Lower leg skin (tissue), 3 donors: ENCODE results near the gene PRDM11.

Experiments used
- POLR2A ChIP-seq, 2 donors: fragments of 450-650 bp; IDR thresholded peaks; one replicate each; pipeline ENCODE4 v1.6.1; 2016 to 2017; ENCODE audit warnings: antibody characterized with exemption in 2 of 2, mild to moderate bottlenecking in 1 of 2, moderate library complexity in 1 of 2
- TF ChIP-seq, protein P1 (sequence below), 3 donors: fragments of 450-650 bp; IDR thresholded peaks; one replicate each; pipeline ENCODE4 v1.5.1; 2016; ENCODE audit warnings: antibody characterized with exemption in 3 of 3, mild to moderate bottlenecking in 3 of 3, moderate library complexity in 2 of 3

DNA sequence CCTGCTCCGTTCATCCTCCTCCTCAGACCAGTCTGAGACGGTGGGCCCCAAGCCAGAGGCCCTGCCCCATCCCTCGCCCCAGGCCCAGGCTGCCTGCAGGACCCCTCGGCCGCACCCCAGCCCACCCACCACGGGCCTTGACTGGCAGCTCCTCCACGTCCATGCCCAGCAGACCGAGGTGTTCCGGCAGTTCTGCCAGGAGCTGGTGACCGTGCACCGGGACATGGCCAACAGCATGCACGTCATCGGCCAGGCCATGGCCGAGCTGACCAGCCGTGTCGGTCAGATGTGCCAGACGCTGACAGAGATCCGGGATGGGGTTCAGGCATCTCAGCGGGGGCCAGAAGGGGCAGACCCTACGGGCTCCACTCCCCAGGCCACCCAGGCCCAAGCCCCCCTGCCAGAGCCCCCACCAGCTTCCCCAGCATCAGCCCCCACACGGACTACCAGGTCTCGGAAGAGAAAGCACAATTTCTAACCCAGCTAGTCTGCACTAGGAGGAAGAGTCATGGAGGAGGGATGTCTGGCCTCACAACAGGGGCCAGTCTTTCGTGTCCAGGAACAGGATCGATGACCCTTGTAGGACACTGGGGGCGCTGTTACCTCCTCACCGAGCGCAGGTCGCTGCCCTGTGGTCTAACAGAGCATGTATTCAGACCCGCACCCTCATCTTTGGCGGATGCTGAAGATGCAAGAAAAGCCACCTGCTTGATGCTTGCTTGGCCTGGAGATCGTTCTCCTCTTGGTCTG lies 66.3 kb downstream of the PRDM11 start:
- TF ChIP-seq, protein P1, sequence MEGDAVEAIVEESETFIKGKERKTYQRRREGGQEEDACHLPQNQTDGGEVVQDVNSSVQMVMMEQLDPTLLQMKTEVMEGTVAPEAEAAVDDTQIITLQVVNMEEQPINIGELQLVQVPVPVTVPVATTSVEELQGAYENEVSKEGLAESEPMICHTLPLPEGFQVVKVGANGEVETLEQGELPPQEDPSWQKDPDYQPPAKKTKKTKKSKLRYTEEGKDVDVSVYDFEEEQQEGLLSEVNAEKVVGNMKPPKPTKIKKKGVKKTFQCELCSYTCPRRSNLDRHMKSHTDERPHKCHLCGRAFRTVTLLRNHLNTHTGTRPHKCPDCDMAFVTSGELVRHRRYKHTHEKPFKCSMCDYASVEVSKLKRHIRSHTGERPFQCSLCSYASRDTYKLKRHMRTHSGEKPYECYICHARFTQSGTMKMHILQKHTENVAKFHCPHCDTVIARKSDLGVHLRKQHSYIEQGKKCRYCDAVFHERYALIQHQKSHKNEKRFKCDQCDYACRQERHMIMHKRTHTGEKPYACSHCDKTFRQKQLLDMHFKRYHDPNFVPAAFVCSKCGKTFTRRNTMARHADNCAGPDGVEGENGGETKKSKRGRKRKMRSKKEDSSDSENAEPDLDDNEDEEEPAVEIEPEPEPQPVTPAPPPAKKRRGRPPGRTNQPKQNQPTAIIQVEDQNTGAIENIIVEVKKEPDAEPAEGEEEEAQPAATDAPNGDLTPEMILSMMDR (IDR thresholded peaks at IDR 0.05): no peak
- no peak for TF ChIP-seq POLR2A (IDR thresholded peaks at IDR 0.05)
